Breast epithelium (tissue), 4 donors: ENCODE measurements around the gene MRTFB. TPM values are rescaled to one million over a fixed set of nuclear protein-coding genes. Genes with fewer than 3 reads are reported as not detected.

ENCODE experiments used
- DNase-seq, 2 donors: peaks; one replicate each; pipeline ENCODE4 v3.0.0-alpha.2; 2019; ENCODE audit warnings: low spot score in 2 of 2
- H3K27ac ChIP-seq, 2 donors: fragments of 200-600 bp; sonication (generic) in 1 of 2; one replicate each; pipeline ENCODE4 v1.5.1; 2016 to 2019; ENCODE audit warnings: mild to moderate bottlenecking in 1 of 2
- H3K27me3 ChIP-seq, 2 donors: fragments of 200-600 bp; sonication (generic) in 1 of 2; one replicate each; pipeline versions ENCODE4 v1.5.1 to v1.6.0; 2017 to 2019; ENCODE audit warnings: control low read depth in 1 of 2, mild to moderate bottlenecking in 1 of 2
- H3K36me3 ChIP-seq: fragments of 200-600 bp; one replicate; pipeline ENCODE4 v1.5.1; 2019
- H3K4me1 ChIP-seq, 2 donors: fragments of 200-600 bp; sonication (generic); one replicate each; pipeline ENCODE4 v1.5.1; 2016 to 2019; ENCODE audit warnings: control low read depth in 1 of 2
- H3K4me3 ChIP-seq, 3 donors: fragments of 200-600 bp; sonication (generic); 1 replicate in 2 of 3; 2 replicates in 1 of 3; pipeline ENCODE4 v1.5.1; 2016 to 2019; ENCODE audit warnings: mild to moderate bottlenecking in 3 of 3, moderate library complexity in 2 of 3
- H3K9me3 ChIP-seq, 2 donors: fragments of 200-600 bp; sonication (generic) in 1 of 2; one replicate each; pipeline ENCODE4 v1.5.1; 2016 to 2019; ENCODE audit warnings: control low read depth in 1 of 2
- POLR2A ChIP-seq: fragments of 450-650 bp; IDR thresholded peaks from one replicate; pipeline ENCODE4 v1.6.1; 2016; ENCODE audit warnings: antibody characterized with exemption, mild to moderate bottlenecking, moderate library complexity
- POLR2AphosphoS5 ChIP-seq, 3 donors: sonication (generic); formaldehyde crosslinking; IDR thresholded peaks; one replicate each; pipeline ENCODE4 v1.6.1; 2017; ENCODE audit warnings: antibody characterized with exemption in 3 of 3
- intact Hi-C: fragments of 100-400 bp; cut with DNase I; formaldehyde crosslinking; loops from one replicate; pipeline ENCODE4 v1.15.1; 2023; ENCODE audit warnings: low total_unique reads
- total RNA-seq, 3 donors: library from RNA; depleted of rRNA; stranded (reverse); fragments of >200 nt; gene quantifications; one replicate each; pipeline ENCODE4 v1.1.0, GENCODE V29; 2016
- TF ChIP-seq, protein P1 (sequence below), 3 donors: fragments of 450-650 bp; IDR thresholded peaks; one replicate each; pipeline ENCODE4 v1.5.1; 2016 to 2017; ENCODE audit warnings: antibody characterized with exemption in 3 of 3, mild to moderate bottlenecking in 3 of 3, moderate library complexity in 3 of 3

The MRTFB gene
- total RNA-seq, 3 donors from 2014 or later, result 49.9 to 115 (median 83.6) TPM

DNA sequence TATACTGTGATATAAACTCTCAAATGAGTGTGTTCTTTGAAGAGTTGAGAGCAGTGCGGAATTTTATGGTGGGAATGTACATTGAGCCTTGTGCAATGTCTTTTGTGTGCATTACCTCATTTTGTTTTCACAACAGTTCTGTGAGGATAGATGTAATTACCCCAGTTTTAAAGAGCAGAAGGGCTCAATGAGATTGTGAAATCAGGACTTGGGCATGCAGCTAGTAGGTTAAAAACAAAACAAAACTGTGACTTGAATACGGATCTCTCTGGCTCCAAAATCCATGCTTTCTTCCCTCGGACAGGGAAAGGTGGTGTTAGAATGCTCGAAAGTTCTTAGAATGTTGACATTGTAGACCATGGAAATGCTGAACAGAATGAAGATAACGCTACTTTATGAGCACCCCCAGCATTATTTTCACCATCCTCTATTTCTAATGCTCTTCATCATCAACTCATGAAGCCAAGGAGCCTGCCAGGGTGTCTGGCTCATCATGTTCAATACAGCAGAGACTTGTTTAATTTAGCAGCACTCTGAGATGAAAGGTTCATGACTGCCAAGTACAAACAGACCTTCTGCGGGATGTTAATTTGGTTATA is 17.1 kb downstream of the MRTFB start:
- no peak for DNase-seq
- H3K9me3 ChIP-seq, result no peaks in the 10 kb centered on the region
- no peaks in the 10 kb centered on the region for H3K27me3 ChIP-seq
- H3K36me3 ChIP-seq, result no peaks in the 10 kb centered on the region
- peak overlapping the region in 1 of 3 donors; percentile 26 for H3K4me3 ChIP-seq
- intact Hi-C loops, result no loop called here
- TF ChIP-seq, protein P1, sequence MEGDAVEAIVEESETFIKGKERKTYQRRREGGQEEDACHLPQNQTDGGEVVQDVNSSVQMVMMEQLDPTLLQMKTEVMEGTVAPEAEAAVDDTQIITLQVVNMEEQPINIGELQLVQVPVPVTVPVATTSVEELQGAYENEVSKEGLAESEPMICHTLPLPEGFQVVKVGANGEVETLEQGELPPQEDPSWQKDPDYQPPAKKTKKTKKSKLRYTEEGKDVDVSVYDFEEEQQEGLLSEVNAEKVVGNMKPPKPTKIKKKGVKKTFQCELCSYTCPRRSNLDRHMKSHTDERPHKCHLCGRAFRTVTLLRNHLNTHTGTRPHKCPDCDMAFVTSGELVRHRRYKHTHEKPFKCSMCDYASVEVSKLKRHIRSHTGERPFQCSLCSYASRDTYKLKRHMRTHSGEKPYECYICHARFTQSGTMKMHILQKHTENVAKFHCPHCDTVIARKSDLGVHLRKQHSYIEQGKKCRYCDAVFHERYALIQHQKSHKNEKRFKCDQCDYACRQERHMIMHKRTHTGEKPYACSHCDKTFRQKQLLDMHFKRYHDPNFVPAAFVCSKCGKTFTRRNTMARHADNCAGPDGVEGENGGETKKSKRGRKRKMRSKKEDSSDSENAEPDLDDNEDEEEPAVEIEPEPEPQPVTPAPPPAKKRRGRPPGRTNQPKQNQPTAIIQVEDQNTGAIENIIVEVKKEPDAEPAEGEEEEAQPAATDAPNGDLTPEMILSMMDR (IDR thresholded peaks at IDR 0.05), result no peak
- no peak for TF ChIP-seq POLR2A
- peak overlapping the region; percentile 35 to 56 for H3K27ac ChIP-seq
- peaks cover 0 to 15% of the 10 kb centered on the region in 2 donors for H3K4me1 ChIP-seq

DNA sequence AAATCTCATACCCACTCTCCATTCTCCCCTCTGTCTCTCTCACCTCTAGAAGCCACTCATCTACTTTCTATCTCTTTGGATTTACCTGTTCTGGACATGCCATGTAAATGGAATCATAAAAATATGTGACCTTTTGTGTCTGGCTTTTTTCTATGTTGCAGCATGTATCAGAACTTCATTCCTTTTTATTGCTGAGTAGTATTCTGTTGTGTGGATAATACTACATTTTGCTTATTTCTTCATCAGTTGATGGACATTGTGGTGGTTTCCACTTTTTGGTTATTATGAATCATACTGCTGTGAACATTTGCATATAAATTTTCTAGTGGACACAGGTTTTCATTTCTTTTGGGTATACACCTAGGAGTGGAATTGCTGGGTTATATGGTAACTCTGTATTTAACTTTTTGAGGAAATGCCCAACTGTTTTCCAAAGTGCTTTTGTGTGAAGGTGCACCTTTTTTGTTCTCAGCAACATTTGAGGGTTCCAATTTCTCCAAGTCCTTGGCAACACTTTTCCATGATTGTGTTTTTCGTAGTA is 18.2 kb downstream of the MRTFB start:
- intact Hi-C loops, result no loop called here

DNA sequence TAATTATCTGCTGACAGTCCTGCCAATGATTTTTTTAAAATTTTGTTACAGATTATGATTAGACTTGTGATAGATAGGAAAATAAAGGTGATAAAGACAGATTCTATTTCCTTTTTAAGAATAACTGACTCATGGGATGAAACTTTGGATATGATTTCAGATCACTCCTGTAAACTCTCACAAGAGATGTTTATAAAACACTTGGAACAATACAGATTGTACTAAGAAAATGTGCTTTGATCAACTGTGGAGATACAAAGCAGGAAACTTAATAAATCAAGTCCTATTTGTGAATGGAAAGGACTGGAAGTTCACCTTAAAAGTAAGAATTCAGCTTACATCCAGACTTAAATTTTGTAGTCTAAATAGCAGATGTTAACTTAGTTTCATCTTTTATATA is 21.4 kb downstream of the MRTFB start:
- no peaks in the 10 kb centered on the region for H3K36me3 ChIP-seq
- peaks cover 0 to 32% of the 10 kb centered on the region in 2 donors for H3K4me1 ChIP-seq
- no peaks in the 10 kb centered on the region for H3K27me3 ChIP-seq
- TF ChIP-seq, protein P1 (IDR thresholded peaks at IDR 0.05), result no peak
- TF ChIP-seq POLR2A (no peak), POLR2AphosphoS5 (IDR thresholded peaks at IDR 0.05) (no peak)
- DNase-seq, result no peak
- H3K9me3 ChIP-seq, result no peaks in the 10 kb centered on the region
- intact Hi-C loops, result no loop called here
- no peak overlapping the region for H3K4me3 ChIP-seq
- H3K27ac ChIP-seq, result peak overlapping the region in 1 of 2 donors; percentile 20

More for the DNA sequence above, 18.2 kb downstream of the MRTFB start:
- no peak for DNase-seq
- no peaks in the 10 kb centered on the region for H3K36me3 ChIP-seq
- no peak overlapping the region for H3K4me3 ChIP-seq
- H3K27ac ChIP-seq, result peak overlapping the region; percentile 35 to 49
- TF ChIP-seq POLR2A (no peak), POLR2AphosphoS5 (IDR thresholded peaks at IDR 0.05) (no peak)
- TF ChIP-seq, protein P1 (IDR thresholded peaks at IDR 0.05), result no peak
- H3K9me3 ChIP-seq, result no peaks in the 10 kb centered on the region
- H3K4me1 ChIP-seq, result peaks cover 0 to 23% of the 10 kb centered on the region in 2 donors
- H3K27me3 ChIP-seq, result no peaks in the 10 kb centered on the region

DNA sequence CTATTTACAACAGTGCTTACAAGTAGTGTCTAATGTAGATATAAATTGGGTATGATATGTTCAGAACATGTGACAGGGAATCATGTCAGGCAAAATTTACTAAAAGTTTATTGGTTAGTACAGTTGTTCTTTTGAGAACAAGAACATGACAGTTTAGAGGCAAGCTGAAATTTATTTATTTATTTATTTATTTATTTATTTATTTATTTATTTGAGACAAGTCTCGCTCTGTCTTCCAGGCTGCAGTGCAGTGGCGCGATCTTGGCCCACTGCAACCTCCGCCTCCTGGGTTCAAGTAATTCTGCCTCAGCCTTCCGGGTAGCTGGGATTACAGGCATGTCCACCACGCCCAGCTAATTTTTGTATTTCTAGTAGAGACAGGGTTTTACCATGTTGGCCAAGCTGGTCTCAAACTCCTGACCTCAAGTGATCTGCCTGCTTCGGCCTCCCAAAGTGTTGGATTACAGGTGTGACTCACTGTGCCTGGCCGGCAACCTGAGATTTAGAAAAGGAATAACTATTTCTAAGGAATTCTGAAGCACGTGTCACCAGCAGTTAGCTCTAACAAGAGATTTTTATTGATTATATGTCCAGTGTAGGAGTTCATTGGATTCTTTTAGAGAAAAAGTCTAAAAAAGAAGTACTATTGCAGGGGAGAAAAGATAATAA is 24.9 kb downstream of the MRTFB start:
- H3K27me3 ChIP-seq, result no peaks in the 10 kb centered on the region
- H3K4me3 ChIP-seq, result no peak overlapping the region
- intact Hi-C loops, result no loop called here
- H3K4me1 ChIP-seq, result peaks cover 0 to 36% of the 10 kb centered on the region in 2 donors
- DNase-seq, result no peak
- H3K9me3 ChIP-seq, result no peaks in the 10 kb centered on the region
- TF ChIP-seq, protein P1 (IDR thresholded peaks at IDR 0.05), result no peak
- no peak for TF ChIP-seq POLR2AphosphoS5 (IDR thresholded peaks at IDR 0.05)
- H3K27ac ChIP-seq, result peak overlapping the region; percentile 79 to 83
- no peaks in the 10 kb centered on the region for H3K36me3 ChIP-seq
